ENCODE measurements around the gene OR6C1.
"Not testable (repeated sequence)": the region's sequence is repeated elsewhere in the genome, so short reads cannot be mapped to it uniquely, and the experiment has no call there.

The OR6C1 gene

GRCh38 chr12:55314043-55314442, at the start of gene OR6C1:
TSS of gene OR6C1 (plus strand) at chr12:55314343. CDS start at chr12:55320600, 6,257 bp downstream.
- DNase-seq: no peak

- no peak for DNase-seq
These were observed 33.2 kb upstream of the OR6C1 start for GRCh38 chr12:55280991-55281390.

DNA sequence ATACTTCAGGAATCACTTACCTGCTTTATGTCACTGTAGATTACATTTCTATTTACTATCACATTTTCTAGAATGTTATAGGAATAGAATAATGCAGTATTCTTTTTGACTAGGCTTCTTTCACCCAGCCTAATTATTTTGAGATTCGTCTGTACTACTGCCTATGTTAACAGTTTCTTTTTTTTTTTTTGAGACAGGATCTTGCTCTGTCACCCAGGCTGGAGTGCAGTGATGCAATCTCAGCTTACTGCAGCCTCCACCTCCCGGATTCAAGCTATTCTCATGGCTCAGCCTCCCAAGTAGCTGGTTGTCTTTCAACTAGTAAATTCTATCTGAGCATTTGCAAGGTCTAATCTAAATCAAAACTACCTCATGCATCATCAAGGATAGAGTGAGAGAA, 24.1 kb upstream of the OR6C1 start:
- DNase-seq: no peak

- DNase-seq: no peak
These were observed 17.7 kb upstream of the OR6C1 start, which contains the start of gene OR6C6 for GRCh38 chr12:55296469-55296868. TSS of gene OR6C6 (minus strand) at chr12:55296569. CDS start at chr12:55295232, 1,337 bp downstream.

- DNase-seq: no peak
These were observed 6.1 kb downstream of the OR6C1 start for GRCh38 chr12:55320201-55320600.

- not testable (repeated sequence) for DNase-seq
These were observed 11.7 kb downstream of the OR6C1 start for GRCh38 chr12:55325801-55326200.

DNA sequence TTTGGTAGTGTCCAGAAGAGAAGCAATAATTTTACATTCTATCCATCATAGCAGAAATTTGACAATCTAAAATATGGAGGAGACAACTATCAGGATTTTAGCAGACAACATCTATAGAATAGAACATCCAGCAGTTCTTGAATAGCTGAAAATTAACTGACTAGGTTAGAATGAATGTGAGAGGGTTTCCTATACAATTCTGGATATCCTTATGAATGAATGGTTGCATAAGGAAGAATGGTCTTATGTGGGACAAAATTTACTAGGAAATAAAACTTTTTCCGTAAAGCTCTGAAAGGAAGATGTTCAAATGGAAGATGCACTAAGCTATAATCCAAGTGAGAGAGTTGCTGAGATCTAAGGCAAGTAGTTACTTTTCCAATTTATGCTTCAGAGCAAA, 16.3 kb downstream of the OR6C1 start, which contains the start of gene OR6C3:
OR6C3 (plus strand) TSS at position 301 of the 400 bp plus-strand sequence. CDS start 955 bp downstream, outside the sequence.
- no peak for DNase-seq

- DNase-seq: no peak
These were observed 21.9 kb downstream of the OR6C1 start for GRCh38 chr12:55336002-55336401.

DNA sequence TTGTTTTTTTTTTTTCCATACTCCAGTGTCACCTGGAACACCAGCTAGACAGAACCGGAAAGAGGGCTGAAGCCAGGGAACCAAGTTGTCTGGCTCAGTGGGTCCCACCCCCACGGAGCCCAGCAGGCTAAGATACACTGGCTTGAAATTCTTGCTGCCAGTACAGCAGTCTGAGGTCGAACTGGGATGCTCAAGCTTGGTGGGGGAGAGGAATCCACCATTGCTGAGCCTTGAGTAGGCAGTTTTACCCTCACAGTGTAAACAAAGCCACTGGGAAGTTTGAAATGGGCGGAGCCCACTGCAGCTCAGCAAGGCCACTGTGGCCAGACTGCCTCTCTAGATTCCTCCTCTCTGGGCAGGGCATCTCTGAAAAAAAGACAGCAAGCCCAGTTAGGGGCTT, 41.2 kb downstream of the OR6C1 start:
- DNase-seq: not testable (repeated sequence)

DNA sequence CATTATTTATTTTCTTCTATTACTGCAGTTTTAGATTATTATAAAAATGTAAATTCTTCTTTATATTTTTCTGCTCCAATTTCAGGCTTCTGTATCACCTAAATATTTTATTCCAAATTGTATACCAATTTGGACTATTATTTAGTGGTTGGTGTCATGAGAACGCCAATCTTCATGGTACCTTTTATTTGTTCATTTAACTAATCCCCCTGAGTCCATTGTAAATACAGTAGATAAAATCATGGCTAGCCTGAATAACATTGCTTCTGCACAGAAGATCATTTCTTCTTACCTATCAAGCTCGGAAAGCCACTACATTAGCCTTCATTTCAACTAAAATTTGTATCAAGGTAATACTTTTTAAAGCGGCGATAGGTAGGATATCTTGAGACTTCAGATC, 48.5 kb downstream of the OR6C1 start, which contains the start of gene OR6C75:
OR6C75 (plus strand) TSS at position 301 of the 400 bp plus-strand sequence. CDS start 2,136 bp downstream, outside the sequence.
- DNase-seq: no peak

DNA sequence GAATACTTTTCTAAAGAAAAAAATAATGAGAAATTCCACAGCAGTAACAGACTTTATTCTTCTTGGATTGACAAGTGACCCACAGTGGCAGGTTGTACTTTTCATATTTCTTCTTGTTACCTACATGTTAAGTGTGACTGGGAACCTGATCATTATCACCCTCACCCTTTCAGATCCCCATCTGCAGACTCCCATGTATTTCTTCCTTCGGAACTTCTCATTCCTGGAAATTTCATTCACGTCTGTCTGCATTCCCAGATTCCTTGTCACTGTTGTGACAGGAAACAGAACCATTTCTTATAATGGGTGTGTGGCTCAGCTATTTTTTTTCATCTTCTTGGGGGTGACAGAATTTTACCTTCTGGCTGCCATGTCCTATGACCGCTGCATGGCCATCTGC, 50.9 kb downstream of the OR6C1 start:
- DNase-seq: no peak

All from NCI-H1436 treated with DMSO at 0.1 percent for 48 hours (cell line).